NT2/D1 (cell line): ENCODE data around the gene AKAP6.

Experiments used
- SUZ12 ChIP-seq: IDR thresholded peaks from 2 replicates; pipeline ENCODE4 v1.6.1; 2011; ENCODE audit not compliant: insufficient read length, insufficient read depth; ENCODE audit errors: extremely low read depth
- ZNF274 ChIP-seq: IDR thresholded peaks from 2 replicates; pipeline ENCODE4 v1.6.1; 2011; ENCODE audit warnings: mild to moderate bottlenecking, low read depth, low read length

DNA sequence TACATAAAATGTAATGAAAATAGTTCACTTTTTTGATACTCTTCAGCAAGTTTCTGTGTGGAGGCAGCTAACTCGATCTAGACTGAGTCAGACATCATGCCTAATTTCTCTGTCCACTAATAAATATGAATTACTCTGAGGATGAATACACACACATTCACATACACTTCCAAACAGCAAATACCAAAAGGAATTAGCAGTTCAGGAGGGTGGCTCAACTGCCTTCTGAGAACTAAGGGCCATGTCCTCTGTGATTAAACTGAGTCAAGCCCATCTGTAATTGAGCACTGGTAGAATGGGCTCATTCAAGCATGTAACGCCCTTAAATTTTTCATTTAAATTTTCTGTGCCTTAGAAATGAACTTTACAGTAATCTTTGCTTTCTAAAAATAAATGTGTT, 242.5 kb downstream of the AKAP6 start:
- TF ChIP-seq ZNF274 (no peak), SUZ12 (no peak)
